HG03442 (cell line): ENCODE results near the gene CSNK2A1.
A peak's percentile ranks its signal among the peaks of the same experiment; 100 is the strongest.
"Not testable (repeated sequence)": the region's sequence is repeated elsewhere in the genome, so short reads cannot be mapped to it uniquely, and the experiment has no call there.

Experiments used
- ATAC-seq: cut with Tn5 transposase; IDR thresholded peaks from one replicate; pipeline ENCODE4 v1.9.1; 2021; ENCODE audit warnings: mild to moderate bottlenecking, moderate library complexity; ENCODE audit not compliant: unreplicated experiment

The CSNK2A1 gene

GRCh38 chr20:496126-496696 lies 47.4 kb downstream of the CSNK2A1 start:
- ATAC-seq, result no peak

- no peak for ATAC-seq
Measured at GRCh38 chr20:492159-492558, 51.4 kb downstream of the CSNK2A1 start.

GRCh38 chr20:487655-488054 lies 55.9 kb downstream of the CSNK2A1 start:
- no peak for ATAC-seq

GRCh38 chr20:483815-484644 lies 59.6 kb downstream of the CSNK2A1 start:
- ATAC-seq, result no peak

- no peak for ATAC-seq
Measured at GRCh38 chr20:481167-481566, 62.4 kb downstream of the CSNK2A1 start.

GRCh38 chr20:480044-480443 lies 63.5 kb downstream of the CSNK2A1 start:
- ATAC-seq, result no peak

GRCh38 chr20:479487-479886 lies 64.1 kb downstream of the CSNK2A1 start:
- no peak for ATAC-seq

- ATAC-seq, result no peak
Measured at GRCh38 chr20:478949-479429, 64.6 kb downstream of the CSNK2A1 start.

GRCh38 chr20:478010-478948 lies 65.3 kb downstream of the CSNK2A1 start:
- no peak for ATAC-seq

- ATAC-seq, result not testable (repeated sequence)
Measured at GRCh38 chr20:476561-477249, 66.9 kb downstream of the CSNK2A1 start.

GRCh38 chr20:475463-476357 lies 67.9 kb downstream of the CSNK2A1 start:
- no peak for ATAC-seq

GRCh38 chr20:474581-474980 lies 69.0 kb downstream of the CSNK2A1 start:
- no peak for ATAC-seq

GRCh38 chr20:472889-473292 lies 70.7 kb downstream of the CSNK2A1 start:
- no peak for ATAC-seq

- ATAC-seq, result no peak
Measured at GRCh38 chr20:472137-472846, 71.3 kb downstream of the CSNK2A1 start.

GRCh38 chr20:469746-470490 lies 73.7 kb downstream of the CSNK2A1 start:
- ATAC-seq, result no peak

- no peak for ATAC-seq
Measured at GRCh38 chr20:467755-468154, 75.8 kb downstream of the CSNK2A1 start.

- peak; percentile 88 for ATAC-seq
Measured at GRCh38 chr20:462199-462991, 81.2 kb downstream of the CSNK2A1 start, which contains the start of gene TBC1D20. TBC1D20 (minus strand) TSS chr20:462533; CDS start chr20:462405, 128 bp downstream.
